ENCODE measurements around the gene LRRC15.

The LRRC15 gene

DNA sequence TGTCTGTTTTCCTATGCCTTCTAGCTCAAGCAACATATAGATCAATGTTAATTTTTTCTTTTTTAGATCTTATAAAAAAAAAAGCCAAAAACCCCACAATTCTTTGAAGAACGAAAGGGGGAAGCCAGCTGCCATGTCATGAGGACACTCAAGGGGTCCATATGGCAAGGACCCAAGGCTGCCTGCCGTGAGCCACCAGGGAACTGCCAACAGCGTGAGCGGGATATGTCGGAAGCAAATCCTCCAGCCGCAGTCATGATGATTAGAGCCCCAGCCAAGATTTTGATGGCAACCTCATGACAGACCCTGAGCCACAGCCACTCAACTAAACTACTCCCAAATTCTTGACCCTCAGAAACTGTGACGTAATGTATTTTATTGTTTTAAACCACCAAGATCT is 23.0 kb upstream of the LRRC15 start:
- peaks cover 41% of the 10 kb centered on the region for H3K27me3 Mint-ChIP-seq
- no peak for ATAC-seq
- no peak overlapping the region for H3K27ac Mint-ChIP-seq
- no peak overlapping the region for H3K4me3 Mint-ChIP-seq
- H3K4me1 Mint-ChIP-seq, result peaks cover 22% of the 10 kb centered on the region
- peaks cover 8% of the 10 kb centered on the region for H3K9me3 Mint-ChIP-seq
- no peaks in the 10 kb centered on the region for H3K36me3 Mint-ChIP-seq

GRCh38 chr3:194390835-194391234 is 21.3 kb upstream of the LRRC15 start:
- ATAC-seq, result no peak

GRCh38 chr3:194389269-194389668 is 19.7 kb upstream of the LRRC15 start:
- no peak for ATAC-seq
- peaks cover 20% of the 10 kb centered on the region for H3K27me3 Mint-ChIP-seq
- H3K36me3 Mint-ChIP-seq, result no peaks in the 10 kb centered on the region
- no peak overlapping the region for H3K27ac Mint-ChIP-seq
- no peaks in the 10 kb centered on the region for H3K4me1 Mint-ChIP-seq
- H3K4me3 Mint-ChIP-seq, result no peak overlapping the region
- H3K9me3 Mint-ChIP-seq, result peaks cover 8% of the 10 kb centered on the region

More at GRCh38 chr3:194390835-194391234, 21.3 kb upstream of the LRRC15 start:
- H3K4me3 Mint-ChIP-seq, result no peak overlapping the region
- H3K36me3 Mint-ChIP-seq, result no peaks in the 10 kb centered on the region
- peaks cover 8% of the 10 kb centered on the region for H3K9me3 Mint-ChIP-seq
- no peak overlapping the region for H3K27ac Mint-ChIP-seq
- peaks cover 25% of the 10 kb centered on the region for H3K27me3 Mint-ChIP-seq
- peaks cover 6% of the 10 kb centered on the region for H3K4me1 Mint-ChIP-seq

- Mint-ChIP-seq H3K36me3 (no peaks in the 10 kb centered on the region), H3K9me3 (peaks cover 8% of the 10 kb centered on the region), H3K27me3 (peaks cover 31% of the 10 kb centered on the region), H3K4me3 (no peak overlapping the region), H3K4me1 (no peaks in the 10 kb centered on the region), H3K27ac (no peak overlapping the region)
- ATAC-seq, result no peak
These were observed 18.4 kb upstream of the LRRC15 start for GRCh38 chr3:194387926-194388418.

- H3K27ac Mint-ChIP-seq, result no peak overlapping the region
- peaks cover 8% of the 10 kb centered on the region for H3K9me3 Mint-ChIP-seq
- H3K27me3 Mint-ChIP-seq, result peaks cover 31% of the 10 kb centered on the region
- no peak for ATAC-seq
- H3K36me3 Mint-ChIP-seq, result no peaks in the 10 kb centered on the region
- no peaks in the 10 kb centered on the region for H3K4me1 Mint-ChIP-seq
- H3K4me3 Mint-ChIP-seq, result no peak overlapping the region
These were observed 17.7 kb upstream of the LRRC15 start for GRCh38 chr3:194387276-194387675.

- no peak overlapping the region for H3K27ac Mint-ChIP-seq
- H3K4me1 Mint-ChIP-seq, result no peaks in the 10 kb centered on the region
- H3K4me3 Mint-ChIP-seq, result no peak overlapping the region
- peaks cover 32% of the 10 kb centered on the region for H3K27me3 Mint-ChIP-seq
- peaks cover 8% of the 10 kb centered on the region for H3K9me3 Mint-ChIP-seq
- no peaks in the 10 kb centered on the region for H3K36me3 Mint-ChIP-seq
- no peak for ATAC-seq
These were observed 17.1 kb upstream of the LRRC15 start for GRCh38 chr3:194386648-194387047.

- no peak for ATAC-seq
- Mint-ChIP-seq H3K36me3 (no peaks in the 10 kb centered on the region), H3K4me3 (no peak overlapping the region), H3K4me1 (no peaks in the 10 kb centered on the region), H3K9me3 (peaks cover 7% of the 10 kb centered on the region), H3K27me3 (peaks cover 38% of the 10 kb centered on the region), H3K27ac (no peak overlapping the region)
These were observed 16.5 kb upstream of the LRRC15 start for GRCh38 chr3:194386066-194386465.

DNA sequence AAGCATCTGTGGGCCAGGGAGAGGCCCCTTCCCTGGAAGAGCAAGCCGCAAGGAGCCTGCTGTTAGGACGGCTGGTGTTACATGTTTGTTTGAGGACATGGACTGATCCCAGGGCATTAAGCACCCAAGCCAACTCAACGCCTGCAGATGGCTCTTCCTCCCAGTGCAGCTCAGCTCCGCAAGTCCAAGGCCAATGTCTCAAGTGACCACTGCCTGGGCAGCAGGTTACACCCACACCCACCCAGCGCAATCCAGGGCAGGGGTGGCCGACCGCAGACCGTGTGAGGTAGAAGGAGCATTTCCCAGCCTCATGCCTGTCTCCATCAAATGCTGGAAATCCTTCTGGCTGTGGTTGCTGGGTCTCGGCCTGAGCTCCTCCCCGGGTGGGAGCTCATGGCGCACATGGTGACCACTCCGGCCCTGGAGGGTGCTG is 15.0 kb upstream of the LRRC15 start:
- Mint-ChIP-seq H3K27me3 (peaks cover 29% of the 10 kb centered on the region), H3K27ac (no peak overlapping the region), H3K36me3 (no peaks in the 10 kb centered on the region), H3K9me3 (no peaks in the 10 kb centered on the region), H3K4me1 (no peaks in the 10 kb centered on the region), H3K4me3 (no peak overlapping the region)
- no peak for ATAC-seq

DNA sequence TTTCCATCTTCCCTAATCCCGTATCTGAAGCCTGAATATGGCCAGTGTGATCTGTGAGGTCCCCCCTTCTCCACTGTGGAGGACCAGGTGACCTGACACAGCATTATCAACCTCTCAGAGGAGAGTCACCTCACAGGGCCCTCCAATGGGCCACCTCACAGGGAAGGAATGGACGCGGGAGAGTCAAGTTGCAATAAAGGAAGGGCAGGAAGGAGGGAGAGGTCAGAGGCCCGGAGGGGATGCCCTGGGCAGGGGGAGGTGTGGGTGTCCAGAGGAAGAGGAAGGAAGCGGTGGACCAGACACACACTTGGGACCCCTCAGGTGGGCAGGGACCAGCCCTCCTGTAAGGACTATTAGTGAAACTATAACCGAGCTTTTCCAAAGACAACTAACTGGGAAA is 14.6 kb upstream of the LRRC15 start:
- ATAC-seq, result no peak
- Mint-ChIP-seq H3K4me3 (no peak overlapping the region), H3K27me3 (peaks cover 29% of the 10 kb centered on the region), H3K27ac (no peak overlapping the region), H3K4me1 (no peaks in the 10 kb centered on the region), H3K9me3 (no peaks in the 10 kb centered on the region), H3K36me3 (no peaks in the 10 kb centered on the region)

GRCh38 chr3:194383276-194383940 is 13.9 kb upstream of the LRRC15 start:
- no peak overlapping the region for H3K4me3 Mint-ChIP-seq
- no peaks in the 10 kb centered on the region for H3K36me3 Mint-ChIP-seq
- H3K9me3 Mint-ChIP-seq, result no peaks in the 10 kb centered on the region
- H3K27ac Mint-ChIP-seq, result no peak overlapping the region
- H3K4me1 Mint-ChIP-seq, result no peaks in the 10 kb centered on the region
- H3K27me3 Mint-ChIP-seq, result peaks cover 36% of the 10 kb centered on the region
- peak; percentile 26 for ATAC-seq

GRCh38 chr3:194382892-194383223 is 13.3 kb upstream of the LRRC15 start:
- no peaks in the 10 kb centered on the region for H3K4me1 Mint-ChIP-seq
- no peaks in the 10 kb centered on the region for H3K36me3 Mint-ChIP-seq
- no peak for ATAC-seq
- H3K27ac Mint-ChIP-seq, result no peak overlapping the region
- peaks cover 41% of the 10 kb centered on the region for H3K27me3 Mint-ChIP-seq
- no peak overlapping the region for H3K4me3 Mint-ChIP-seq
- H3K9me3 Mint-ChIP-seq, result no peaks in the 10 kb centered on the region

GRCh38 chr3:194382196-194382891 is 12.8 kb upstream of the LRRC15 start:
- no peak overlapping the region for H3K27ac Mint-ChIP-seq
- H3K27me3 Mint-ChIP-seq, result peaks cover 43% of the 10 kb centered on the region
- no peak overlapping the region for H3K4me3 Mint-ChIP-seq
- ATAC-seq, result no peak
- H3K4me1 Mint-ChIP-seq, result no peaks in the 10 kb centered on the region
- no peaks in the 10 kb centered on the region for H3K9me3 Mint-ChIP-seq
- no peaks in the 10 kb centered on the region for H3K36me3 Mint-ChIP-seq

GRCh38 chr3:194381460-194381875 is 11.9 kb upstream of the LRRC15 start:
- Mint-ChIP-seq H3K36me3 (no peaks in the 10 kb centered on the region), H3K27ac (no peak overlapping the region), H3K27me3 (peaks cover 52% of the 10 kb centered on the region), H3K4me3 (no peak overlapping the region), H3K9me3 (no peaks in the 10 kb centered on the region), H3K4me1 (no peaks in the 10 kb centered on the region)
- ATAC-seq, result no peak

DNA sequence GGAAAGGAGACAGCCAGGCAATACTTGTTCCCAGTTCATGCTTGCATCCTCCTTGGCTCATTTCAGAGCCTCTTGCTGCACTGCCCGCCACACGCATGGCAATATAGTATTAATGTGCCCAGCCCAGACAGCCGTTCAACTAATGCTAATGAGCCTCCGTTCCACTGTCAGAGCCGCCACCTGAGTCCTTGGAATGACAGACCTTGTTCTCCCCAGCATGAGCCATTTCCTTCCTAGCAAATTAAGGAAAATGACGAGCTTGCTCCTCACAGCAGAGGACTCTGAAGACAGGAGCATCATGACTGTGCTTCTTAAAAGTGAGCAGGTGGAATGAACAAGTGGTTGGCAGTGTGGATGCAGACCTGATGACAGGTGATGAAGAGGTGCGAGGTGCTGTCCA is 10.8 kb upstream of the LRRC15 start:
- Mint-ChIP-seq H3K27me3 (peaks cover 64% of the 10 kb centered on the region), H3K9me3 (no peaks in the 10 kb centered on the region), H3K36me3 (no peaks in the 10 kb centered on the region), H3K4me3 (no peak overlapping the region), H3K27ac (no peak overlapping the region), H3K4me1 (no peaks in the 10 kb centered on the region)
- ATAC-seq, result no peak

GRCh38 chr3:194379651-194380050 is 10.1 kb upstream of the LRRC15 start:
- Mint-ChIP-seq H3K27ac (no peak overlapping the region), H3K4me1 (no peaks in the 10 kb centered on the region), H3K36me3 (no peaks in the 10 kb centered on the region), H3K4me3 (no peak overlapping the region), H3K27me3 (peaks cover 64% of the 10 kb centered on the region), H3K9me3 (no peaks in the 10 kb centered on the region)
- ATAC-seq, result no peak

GRCh38 chr3:194379231-194379630 is 9.7 kb upstream of the LRRC15 start:
- no peaks in the 10 kb centered on the region for H3K4me1 Mint-ChIP-seq
- H3K36me3 Mint-ChIP-seq, result no peaks in the 10 kb centered on the region
- H3K27me3 Mint-ChIP-seq, result peaks cover 64% of the 10 kb centered on the region
- no peak overlapping the region for H3K4me3 Mint-ChIP-seq
- no peak overlapping the region for H3K27ac Mint-ChIP-seq
- no peak for ATAC-seq
- H3K9me3 Mint-ChIP-seq, result no peaks in the 10 kb centered on the region

All from stimulated activated memory B cell treated with anti-CD40 and anti-IgM and Interleukin-4, amounts not matched to agents 10 μg/mL and 1 μg/mL and 100 μg/mL, for 72 hours (primary cell).